Suppressor macrophage (primary cell): Measurements from ENCODE around the gene KSR2.

Source experiments
- DNase-seq, 4 experiments: peaks; one replicate each; pipeline ENCODE4 v3.0.0-alpha.2; 2020 to 2022

KSR2 gene

DNA sequence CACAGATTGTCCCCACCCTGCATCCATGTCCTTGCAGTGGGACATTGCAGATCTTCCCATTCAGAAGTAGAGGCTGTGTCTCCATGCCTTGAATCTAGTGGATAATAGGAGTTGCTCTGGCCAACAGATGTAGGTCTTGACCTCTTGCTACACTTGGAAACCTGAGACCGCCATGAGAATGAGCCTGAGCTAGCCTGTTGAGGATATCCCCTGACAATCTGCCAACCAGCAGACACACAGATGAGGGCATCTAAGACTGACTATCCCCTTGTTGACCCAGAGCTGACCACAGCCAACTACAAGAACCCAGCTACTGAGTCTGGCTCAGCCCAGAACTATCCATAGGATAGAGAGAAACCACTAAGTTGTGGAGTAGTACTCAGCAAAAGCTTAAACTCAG lies 446.2 kb downstream of the KSR2 start:
- DNase-seq, result no peak

DNA sequence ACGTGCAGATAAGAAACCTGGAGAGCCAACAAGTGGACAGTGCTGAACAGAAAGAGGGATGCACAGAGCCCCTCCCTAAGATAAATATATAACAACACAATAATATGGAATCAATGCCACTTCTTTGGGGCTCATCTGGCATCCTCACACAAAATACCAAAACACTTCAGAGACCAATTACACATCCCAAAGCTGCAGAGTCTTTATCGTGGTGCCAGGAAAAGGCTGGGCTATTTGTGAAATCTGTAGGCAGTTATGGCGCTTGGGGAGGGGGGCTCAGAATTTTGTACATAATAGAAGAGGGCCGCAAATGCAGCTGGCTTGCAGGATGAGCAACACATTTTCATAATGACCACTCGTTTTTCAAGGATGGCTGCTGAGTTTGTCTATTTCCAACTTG lies 446.9 kb downstream of the KSR2 start:
- no peak for DNase-seq

GRCh38 chr12:117521346-117521745 lies 447.4 kb downstream of the KSR2 start:
- DNase-seq, result peak; percentile 44 to 79 (median 64)

GRCh38 chr12:117518594-117519270 lies 450.1 kb downstream of the KSR2 start:
- DNase-seq, result no peak

DNA sequence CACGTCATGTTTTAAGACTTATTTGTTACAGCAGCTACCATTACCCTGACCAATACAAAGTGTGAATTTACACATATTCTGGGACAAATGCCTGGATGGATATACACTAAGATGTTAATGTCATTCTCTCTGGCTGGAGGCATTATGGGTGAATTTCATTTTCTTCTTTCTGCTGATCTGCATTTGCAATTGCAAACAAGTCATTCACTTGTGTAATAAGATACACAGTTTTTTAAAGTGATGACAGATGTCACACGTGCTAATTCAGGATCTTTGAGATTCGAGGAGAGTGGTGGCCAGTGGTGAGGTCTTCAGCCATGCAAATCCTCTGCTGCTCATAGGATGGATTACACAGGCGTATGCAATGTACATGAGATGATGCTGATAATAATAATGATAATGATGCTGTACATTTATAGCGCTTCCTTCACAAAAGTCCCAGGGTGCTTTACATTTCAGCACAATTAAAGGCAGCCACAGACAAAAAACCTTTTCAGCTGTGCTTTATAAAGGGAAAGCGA lies 451.5 kb downstream of the KSR2 start:
- no peak for DNase-seq

DNA sequence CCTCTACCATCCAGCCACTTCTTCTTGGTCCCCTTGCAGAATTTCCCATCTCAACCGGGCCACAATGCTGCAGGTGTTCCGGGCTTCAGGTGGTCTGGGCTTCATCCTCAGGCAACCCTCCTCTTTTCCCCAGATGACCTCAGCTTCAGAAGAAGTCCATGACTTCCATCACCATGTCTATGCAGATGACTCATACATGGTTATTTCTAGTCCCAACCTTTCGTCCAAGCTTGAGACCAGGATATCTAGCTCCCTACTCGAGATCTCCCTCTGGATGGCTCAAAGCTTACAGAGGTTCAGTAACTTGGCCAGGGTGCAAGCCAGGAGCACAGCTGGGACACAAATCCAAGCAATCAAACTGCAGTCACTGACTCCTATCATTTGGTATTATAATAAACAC lies 452.8 kb downstream of the KSR2 start:
- DNase-seq, result no peak

GRCh38 chr12:117514016-117514415 lies 454.8 kb downstream of the KSR2 start:
- no peak for DNase-seq

- DNase-seq, result no peak
These were observed 455.4 kb downstream of the KSR2 start for GRCh38 chr12:117513353-117513752.

GRCh38 chr12:117508468-117508867 lies 460.3 kb downstream of the KSR2 start:
- DNase-seq, result no peak

- DNase-seq, result no peak
These were observed 461.2 kb downstream of the KSR2 start for GRCh38 chr12:117507548-117507947.

GRCh38 chr12:117506333-117506732 lies 462.5 kb downstream of the KSR2 start:
- no peak for DNase-seq

DNA sequence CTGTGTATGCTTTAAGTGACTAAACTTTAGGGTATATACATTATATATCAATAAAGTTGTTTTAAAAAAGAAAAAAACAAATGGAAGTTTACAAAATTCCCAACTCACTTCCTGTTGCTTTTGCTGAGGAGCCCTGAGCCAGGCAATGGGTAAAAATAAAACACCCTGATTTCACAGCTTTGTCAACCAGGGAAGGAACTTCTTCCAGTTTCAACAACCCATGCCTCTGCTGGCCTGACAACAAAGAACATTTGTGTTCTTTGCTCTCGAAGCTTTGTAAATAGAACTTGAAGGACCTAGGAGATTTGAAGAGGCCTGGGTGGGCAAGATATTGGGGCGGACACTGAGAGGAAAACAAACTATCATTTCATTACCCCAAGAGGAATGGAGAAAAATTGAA lies 466.2 kb downstream of the KSR2 start:
- no peak for DNase-seq

DNA sequence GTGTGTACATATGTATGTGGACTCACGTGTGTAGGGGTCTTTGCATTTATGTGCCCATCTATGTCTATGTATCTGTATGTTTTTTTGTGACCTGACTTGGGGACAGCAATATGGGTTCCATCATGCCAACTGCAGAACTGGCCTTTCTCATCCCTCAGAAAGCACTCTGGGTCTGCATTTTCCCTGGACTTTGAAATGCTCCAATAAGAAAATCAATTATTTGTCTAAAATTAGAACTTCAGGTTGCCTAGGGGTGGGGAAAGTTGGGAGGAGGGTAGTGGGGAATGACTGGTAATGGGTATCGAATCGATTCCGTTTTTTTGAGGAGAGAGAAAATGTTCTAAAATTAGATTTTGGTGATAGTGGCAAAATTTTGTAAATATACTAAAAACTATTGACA lies 466.6 kb downstream of the KSR2 start:
- DNase-seq, result no peak

DNA sequence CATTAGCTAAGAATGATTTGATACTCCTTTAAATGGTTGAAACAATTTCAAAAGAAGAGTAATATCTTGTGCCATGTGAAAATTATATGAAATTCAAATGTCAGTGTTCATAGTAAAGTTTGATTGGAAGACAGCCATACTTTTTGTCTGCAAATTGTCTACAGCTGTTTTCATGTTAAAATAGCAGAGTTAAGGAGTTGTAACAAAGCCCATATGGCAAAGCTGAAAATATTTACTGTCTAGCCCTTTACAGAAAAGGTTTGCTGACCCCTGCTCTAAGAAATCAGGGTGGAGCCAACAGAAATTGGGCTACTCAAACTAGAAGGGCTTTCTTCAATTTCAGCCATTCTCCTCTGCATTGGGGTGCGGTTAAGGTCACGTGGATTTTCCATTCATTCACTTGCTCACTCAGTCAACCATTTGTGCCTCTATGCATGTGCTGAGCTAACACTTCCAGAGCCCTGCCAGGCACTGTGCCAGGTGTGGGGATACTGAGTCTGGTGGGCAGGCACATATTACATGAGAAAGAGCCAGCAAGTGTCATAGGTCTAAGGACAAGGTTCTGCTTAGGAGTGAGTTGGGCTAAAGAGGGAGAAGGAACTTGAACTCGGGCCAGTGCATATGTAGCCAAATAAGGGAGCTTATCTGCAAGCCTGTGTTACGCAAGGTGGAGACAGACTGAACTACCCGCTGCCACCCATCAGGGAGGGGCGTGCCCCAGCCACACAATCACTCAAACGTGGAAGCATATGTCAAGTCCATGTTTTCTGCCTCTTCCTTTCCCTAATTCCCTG lies 467.5 kb downstream of the KSR2 start:
- DNase-seq, result peak in 3 of 4 experiments; percentile 15 to 52 (median 39)

- no peak for DNase-seq
These were observed 468.9 kb downstream of the KSR2 start for GRCh38 chr12:117499759-117500485.

DNA sequence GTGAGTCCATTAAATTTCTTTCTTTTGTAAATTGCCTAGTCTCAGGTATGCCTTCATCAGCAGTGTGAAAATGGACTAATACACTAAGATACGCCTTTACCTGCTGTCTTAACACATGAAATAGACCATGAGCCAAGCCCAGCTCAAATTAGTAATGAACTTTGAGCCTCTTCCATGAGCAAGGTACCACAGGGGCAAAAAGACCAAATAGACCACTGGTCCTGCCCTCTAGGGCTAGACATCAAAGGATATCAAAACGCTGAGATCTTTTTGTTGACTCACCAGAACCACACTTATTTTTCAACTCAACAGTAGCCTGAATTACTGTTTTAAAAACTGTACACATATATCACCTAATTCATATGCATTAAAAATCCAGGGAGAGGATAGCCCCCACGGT lies 469.9 kb downstream of the KSR2 start:
- no peak for DNase-seq

- DNase-seq, result no peak
These were observed 470.5 kb downstream of the KSR2 start for GRCh38 chr12:117498256-117498655.

DNA sequence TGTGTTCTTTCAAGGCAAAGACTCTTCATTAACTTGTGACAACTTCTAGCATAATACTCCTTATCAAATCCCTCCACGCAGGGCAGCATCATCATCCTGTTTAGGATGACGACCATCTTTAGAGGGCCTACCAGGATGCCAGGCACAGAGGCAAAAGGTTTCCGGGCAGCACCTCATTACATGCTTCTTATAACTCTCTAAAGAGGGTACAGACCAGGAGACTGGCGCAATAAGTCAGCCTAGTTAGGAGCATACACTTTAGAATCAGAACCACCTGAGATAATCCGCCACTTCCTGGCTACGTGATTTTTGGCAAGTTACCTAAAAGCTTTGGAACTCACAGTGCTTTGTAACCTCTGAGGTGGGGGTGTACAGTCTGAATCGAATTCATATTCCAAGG lies 471.4 kb downstream of the KSR2 start:
- no peak for DNase-seq

DNA sequence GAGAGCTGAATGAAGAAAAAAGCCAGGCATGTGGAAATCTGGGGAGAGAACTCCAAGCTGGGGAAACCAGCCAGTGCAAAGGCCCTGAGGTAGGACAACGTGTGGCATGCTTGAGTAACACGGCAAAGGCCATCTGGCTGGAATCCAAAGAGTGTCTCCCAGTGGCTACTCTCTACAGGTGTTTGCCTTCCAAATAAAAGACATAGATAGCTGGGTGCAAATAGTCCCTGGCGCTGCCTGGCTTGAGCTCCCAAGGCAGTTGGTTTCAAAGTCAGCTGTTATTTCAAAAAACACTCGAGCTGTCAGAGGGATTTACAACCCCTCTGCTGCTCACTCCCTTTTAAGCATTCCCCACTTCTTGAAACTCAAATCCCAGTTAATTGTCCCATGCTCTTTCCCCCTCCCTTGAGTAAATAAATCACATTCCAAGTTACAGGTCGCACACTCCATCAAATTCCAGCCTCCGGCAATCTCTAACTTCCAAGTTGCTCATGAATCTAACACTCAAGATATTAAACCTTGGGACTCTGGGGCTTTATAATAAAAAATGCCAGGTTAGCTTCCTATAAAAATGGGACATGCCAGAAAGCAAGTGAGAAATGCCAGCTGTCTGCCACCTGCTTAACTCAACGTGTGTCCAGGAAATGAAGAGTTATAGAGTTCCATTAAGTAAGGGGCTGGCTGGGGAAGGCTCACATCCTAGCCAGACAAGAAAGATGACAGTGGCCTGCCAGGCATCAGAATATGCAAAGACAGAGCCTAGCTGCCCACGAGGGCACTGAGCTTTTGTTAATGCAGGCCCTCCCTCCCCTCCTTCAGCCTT lies 473.7 kb downstream of the KSR2 start:
- DNase-seq, result no peak

GRCh38 chr12:117491711-117492110 lies 477.1 kb downstream of the KSR2 start:
- DNase-seq, result no peak

GRCh38 chr12:117490130-117490529 lies 478.7 kb downstream of the KSR2 start:
- no peak for DNase-seq

DNA sequence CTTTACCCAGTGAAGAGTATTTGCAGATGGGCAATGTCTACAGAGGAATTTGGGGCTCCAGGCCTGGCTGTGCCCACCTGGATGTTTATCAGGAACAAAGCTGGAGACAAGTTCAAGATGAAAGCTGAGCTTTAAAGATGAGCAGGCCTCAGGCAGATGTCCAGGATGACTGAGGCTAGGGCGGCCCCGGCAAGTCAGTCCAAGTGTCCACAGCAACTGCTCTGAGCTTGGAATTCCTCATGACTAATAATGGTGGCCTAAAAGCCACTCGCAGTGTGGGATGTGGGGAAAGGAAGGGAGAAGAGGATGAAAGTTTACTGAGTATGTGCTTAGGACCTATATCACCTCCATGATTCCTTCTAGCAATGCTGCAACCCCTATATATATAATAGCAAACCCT lies 479.1 kb downstream of the KSR2 start:
- no peak for DNase-seq
